H9 (cell line): ENCODE results near the gene HDGFL3. TPM values are rescaled to one million over a fixed set of nuclear protein-coding genes. Genes with fewer than 3 reads are reported as not detected.

Source experiments
- DNase-seq: peaks from one replicate; pipeline ENCODE4 v3.0.0-alpha.2; 2017
- H2AFZ ChIP-seq: one replicate; pipeline ENCODE4 v1.6.1; 2013; ENCODE audit warnings: mild to moderate bottlenecking, low read length, control low read depth, moderate library complexity
- H2AK5ac ChIP-seq: 2 replicates; pipeline ENCODE4 v1.6.1; 2013; ENCODE audit warnings: low read length, control low read depth, mixed read lengths; ENCODE audit not compliant: insufficient read length
- H2BK120ac ChIP-seq: one replicate; pipeline ENCODE4 v1.6.1; 2013; ENCODE audit warnings: low read depth, mild to moderate bottlenecking, low read length, control low read depth, inconsistent platforms; ENCODE audit not compliant: poor library complexity, severe bottlenecking
- H2BK12ac ChIP-seq: 2 replicates; pipeline ENCODE4 v1.6.1; 2013; ENCODE audit warnings: low read length, control low read depth, mixed read lengths, low read depth; ENCODE audit not compliant: insufficient read length
- H2BK15ac ChIP-seq: 2 replicates; pipeline ENCODE4 v1.6.1; 2013; ENCODE audit warnings: low read depth, low read length, control low read depth
- H2BK20ac ChIP-seq: one replicate; pipeline ENCODE4 v1.6.1; 2013; ENCODE audit warnings: low read depth, mild to moderate bottlenecking, low read length, control low read depth, inconsistent platforms; ENCODE audit not compliant: poor library complexity, severe bottlenecking
- H2BK5ac ChIP-seq: 2 replicates; pipeline ENCODE4 v1.6.1; 2013; ENCODE audit warnings: low read length, control low read depth, mixed read lengths; ENCODE audit not compliant: insufficient read length
- H3K14ac ChIP-seq: 2 replicates; pipeline ENCODE4 v1.6.1; 2013; ENCODE audit warnings: low read length, control low read depth; ENCODE audit not compliant: insufficient read depth
- H3K18ac ChIP-seq: 2 replicates; pipeline ENCODE4 v1.6.1; 2013; ENCODE audit warnings: low read depth, mild to moderate bottlenecking, mixed read lengths, low read length, control low read depth; ENCODE audit not compliant: insufficient read length
- H3K23ac ChIP-seq: 2 replicates; pipeline ENCODE4 v1.6.1; 2013; ENCODE audit warnings: low read length, control low read depth, mixed read lengths, low read depth; ENCODE audit not compliant: insufficient read length
- H3K23me2 ChIP-seq: 2 replicates; pipeline ENCODE4 v1.6.1; 2013; ENCODE audit warnings: low read depth, mild to moderate bottlenecking, mixed read lengths, low read length, control low read depth; ENCODE audit not compliant: insufficient read length, poor library complexity, severe bottlenecking
- H3K27ac ChIP-seq: 2 replicates; pipeline ENCODE4 v1.5.1; 2013; ENCODE audit warnings: low read length, control low read depth, mixed read lengths, low read depth; ENCODE audit not compliant: insufficient read length
- H3K27me3 ChIP-seq: 2 replicates; pipeline ENCODE4 v1.6.1; 2013; ENCODE audit warnings: low read length, control low read depth, inconsistent platforms; ENCODE audit not compliant: insufficient read depth
- H3K4ac ChIP-seq: 2 replicates; pipeline ENCODE4 v1.6.1; 2013; ENCODE audit warnings: low read depth, mild to moderate bottlenecking, control low read depth, inconsistent platforms, low read length, moderate library complexity
- H3K4me1 ChIP-seq: 2 replicates; pipeline ENCODE4 v1.6.1; 2013; ENCODE audit warnings: low read length, control low read depth, inconsistent platforms; ENCODE audit not compliant: insufficient read depth
- H3K4me2 ChIP-seq: 2 replicates; pipeline ENCODE4 v1.6.1; 2013; ENCODE audit warnings: low read length, control low read depth, mixed read lengths; ENCODE audit not compliant: insufficient read length, insufficient read depth
- H3K56ac ChIP-seq: 2 replicates; pipeline ENCODE4 v1.6.1; 2013; ENCODE audit warnings: low read depth, mild to moderate bottlenecking, mixed read lengths, low read length, control low read depth; ENCODE audit not compliant: insufficient read length
- H3K79me1 ChIP-seq: 2 replicates; pipeline ENCODE4 v1.6.1; 2013; ENCODE audit warnings: low read depth, mild to moderate bottlenecking, moderate library complexity, low read length, control low read depth, inconsistent platforms; ENCODE audit not compliant: insufficient read depth, poor library complexity, severe bottlenecking
- H3K79me2 ChIP-seq: 2 replicates; pipeline ENCODE4 v1.6.1; 2013; ENCODE audit warnings: low read length, control low read depth, inconsistent platforms; ENCODE audit not compliant: insufficient read depth
- H3K9ac ChIP-seq: 2 replicates; pipeline ENCODE4 v1.6.1; 2013; ENCODE audit warnings: low read length, control low read depth, mixed read lengths; ENCODE audit not compliant: insufficient read length; ENCODE audit errors: extremely low read depth
- H3K9me3 ChIP-seq: one replicate; pipeline ENCODE4 v1.6.1; 2013; ENCODE audit warnings: low read depth, low read length, inconsistent platforms; ENCODE audit not compliant: control insufficient read depth
- H3T11ph ChIP-seq: one replicate; pipeline ENCODE4 v1.6.1; 2013; ENCODE audit warnings: mild to moderate bottlenecking, low read length, control low read depth, inconsistent platforms
- H4K20me1 ChIP-seq: one replicate; pipeline ENCODE4 v1.6.1; 2013; ENCODE audit not compliant: control insufficient read depth, insufficient read length, insufficient read depth
- H4K5ac ChIP-seq: 2 replicates; pipeline ENCODE4 v1.6.1; 2013; ENCODE audit warnings: low read depth, mild to moderate bottlenecking, mixed read lengths, low read length, control low read depth; ENCODE audit not compliant: insufficient read length
- H4K8ac ChIP-seq: replicated peaks from 2 replicates; pipeline ENCODE4 v1.6.1; 2013; ENCODE audit warnings: low read length, control low read depth, mixed read lengths, low read depth; ENCODE audit not compliant: insufficient read length
- H4K91ac ChIP-seq: 2 replicates; pipeline ENCODE4 v1.6.1; 2013; ENCODE audit warnings: low read depth, mild to moderate bottlenecking, moderate library complexity, mixed read lengths, low read length, control low read depth; ENCODE audit not compliant: insufficient read length
- H3K27ac Mint-ChIP-seq, 3 experiments: 2 replicates in 2 of 3; 3 replicates in 1 of 3; pipeline ENCODE4 v1.8.0; 2020 to 2021; ENCODE audit warnings: mixed read lengths in 3 of 3, mild to moderate bottlenecking in 1 of 3, moderate library complexity in 1 of 3
- H3K27me3 Mint-ChIP-seq: 2 replicates; pipeline ENCODE4 v1.8.0; 2021; ENCODE audit warnings: low read depth, mild to moderate bottlenecking, moderate library complexity, mixed read lengths
- H3K36me3 Mint-ChIP-seq, 3 experiments: 2 replicates in 2 of 3; 3 replicates in 1 of 3; pipeline ENCODE4 v1.8.0; 2020 to 2021; ENCODE audit warnings: low read depth in 3 of 3, mixed read lengths in 3 of 3; ENCODE audit not compliant: insufficient read depth in 1 of 3
- H3K4me1 Mint-ChIP-seq, 2 experiments: 2 replicates each; pipeline ENCODE4 v1.8.0; 2020; ENCODE audit warnings: mixed read lengths in 2 of 2
- H3K4me3 Mint-ChIP-seq, 2 experiments: 2 replicates in 1 of 2; 3 replicates in 1 of 2; pipeline ENCODE4 v1.8.0; 2020 to 2021; ENCODE audit warnings: mild to moderate bottlenecking in 2 of 2, mixed read lengths in 2 of 2, moderate library complexity in 1 of 2
- H3K9me3 Mint-ChIP-seq, 2 experiments: 2 replicates in 1 of 2; 3 replicates in 1 of 2; pipeline ENCODE4 v1.8.0; 2020; ENCODE audit warnings: mild to moderate bottlenecking in 2 of 2, mixed read lengths in 2 of 2, moderate library complexity in 1 of 2
- CTCF ChIP-seq: fragments of 200-600 bp; sonication (generic); conservative IDR thresholded peaks from 3 replicates; pipeline ENCODE4 v1.8.0; 2021; ENCODE audit warnings: antibody characterized with exemption, mild to moderate bottlenecking
- WGBS: extraction: QIAGEN DNeasy Blood & Tissue Kit; methylation state at CpG from one replicate; pipeline ENCODE4 v1.1.7; 2013; ENCODE audit warnings: missing lambda C conversion rate, low lambda C conversion rate, mixed read lengths; ENCODE audit not compliant: insufficient read length; ENCODE audit errors: extremely low coverage; 5-methylcytosine and 5-hydroxymethylcytosine counted together
- total RNA-seq: library from RNA; stranded (reverse); gene quantifications from 2 replicates; pipeline ENCODE4 v1.2.1, GENCODE V29; 2021

Gene HDGFL3
- total RNA-seq, 1 experiment from 2014 or later, result 120 TPM

- H3K4me1 ChIP-seq, result no peaks in the 10 kb centered on the region
- H2BK15ac ChIP-seq, result no peak overlapping the region
- H4K91ac ChIP-seq, result no peak overlapping the region
- H4K20me1 ChIP-seq, result no peaks in the 10 kb centered on the region
- no peak overlapping the region for H3K23ac ChIP-seq
- no peak overlapping the region for H2AFZ ChIP-seq
- no peak for TF ChIP-seq CTCF
- H3K14ac ChIP-seq, result no peak overlapping the region
- H3K56ac ChIP-seq, result no peak overlapping the region
- no peaks in the 10 kb centered on the region for H3K9me3 ChIP-seq
- H3K79me2 ChIP-seq, result no peaks in the 10 kb centered on the region
- H2AK5ac ChIP-seq, result no peak overlapping the region
- Mint-ChIP-seq H3K27me3 (no peaks in the 10 kb centered on the region), H3K9me3 (no peaks in the 10 kb centered on the region), H3K36me3 (peaks cover 11 to 59% (median 55%) of the 10 kb centered on the region in 3 experiments; a peak in 6 of 7 replicates), H3K4me1 (peaks cover 4 to 5% of the 10 kb centered on the region in 2 experiments; a peak in 1 of 4 replicates), H3K27ac (no peak overlapping the region), H3K4me3 (no peak overlapping the region)
- H3K27ac ChIP-seq, result no peak overlapping the region
- H2BK5ac ChIP-seq, result no peak overlapping the region
- H2BK12ac ChIP-seq, result no peak overlapping the region
- no peak for DNase-seq
- no peak overlapping the region for H4K8ac ChIP-seq
- no peak overlapping the region for H3K4ac ChIP-seq
- H3T11ph ChIP-seq, result no peak overlapping the region
- no peaks in the 10 kb centered on the region for H3K27me3 ChIP-seq
- WGBS, result no CpG with 5 or more reads among the region's 1 CpG
- H2BK120ac ChIP-seq, result no peak overlapping the region
- no peaks in the 10 kb centered on the region for H3K23me2 ChIP-seq
- no peaks in the 10 kb centered on the region for H3K79me1 ChIP-seq
- H3K4me2 ChIP-seq, result no peak overlapping the region
- no peak overlapping the region for H3K9ac ChIP-seq
- no peak overlapping the region for H4K5ac ChIP-seq
- H3K18ac ChIP-seq, result no peak overlapping the region
- H2BK20ac ChIP-seq, result no peak overlapping the region
Observed at GRCh38 chr15:83158393-83158792, 49.2 kb downstream of the HDGFL3 start.
